ENCODE results near the gene LRRFIP1.

LRRFIP1 gene

DNA sequence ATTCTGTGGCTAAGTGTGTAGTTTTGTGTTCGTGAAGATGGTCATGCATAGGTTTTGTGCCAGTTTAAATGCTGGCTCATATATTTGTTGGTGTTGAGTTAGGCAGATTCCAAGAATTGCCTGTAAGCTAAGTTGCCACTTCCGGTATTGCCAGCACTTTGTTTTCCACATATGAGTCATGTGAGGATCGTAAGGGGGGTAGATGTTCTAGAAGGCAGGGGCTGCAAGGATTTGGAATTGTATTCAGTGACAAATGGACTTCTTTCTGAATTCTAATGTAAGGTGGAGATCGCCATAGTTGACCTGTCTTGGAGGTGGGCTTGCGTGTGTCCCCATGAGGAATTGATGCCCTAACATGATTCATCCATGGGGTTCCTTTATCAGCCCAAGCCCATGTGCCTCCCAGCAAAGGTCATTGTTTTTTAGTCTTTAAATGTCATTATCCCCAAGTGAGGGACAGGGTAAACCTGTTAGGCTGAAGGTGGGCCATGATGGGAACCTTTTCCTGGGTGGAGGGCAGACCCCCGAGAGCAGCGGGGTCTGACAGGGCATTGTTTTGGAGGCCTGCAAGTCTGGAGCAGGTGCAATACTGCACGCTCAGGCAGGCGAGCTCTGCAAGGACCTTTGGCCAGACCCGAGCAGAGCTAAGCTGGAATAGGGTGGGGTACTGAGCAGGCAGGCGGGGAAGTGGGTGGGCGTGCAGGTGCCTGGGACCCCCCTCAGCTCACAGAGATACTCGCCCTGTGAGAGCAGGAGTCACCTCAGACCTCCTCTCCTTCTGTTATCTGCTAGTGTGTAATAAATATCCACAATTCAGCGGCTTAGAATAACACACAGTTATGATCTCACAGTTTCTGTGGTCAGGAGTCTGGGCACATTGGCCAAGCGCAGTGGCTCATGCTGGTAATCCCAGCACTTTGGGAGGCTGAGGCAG lies 77.4 kb downstream of the LRRFIP1 start:
- in situ Hi-C loops (cut with MboI; ENCODE audit: low sequenced_read_pairs, unreplicated experiment), result no loop called here
- TF ChIP-seq, protein P1, sequence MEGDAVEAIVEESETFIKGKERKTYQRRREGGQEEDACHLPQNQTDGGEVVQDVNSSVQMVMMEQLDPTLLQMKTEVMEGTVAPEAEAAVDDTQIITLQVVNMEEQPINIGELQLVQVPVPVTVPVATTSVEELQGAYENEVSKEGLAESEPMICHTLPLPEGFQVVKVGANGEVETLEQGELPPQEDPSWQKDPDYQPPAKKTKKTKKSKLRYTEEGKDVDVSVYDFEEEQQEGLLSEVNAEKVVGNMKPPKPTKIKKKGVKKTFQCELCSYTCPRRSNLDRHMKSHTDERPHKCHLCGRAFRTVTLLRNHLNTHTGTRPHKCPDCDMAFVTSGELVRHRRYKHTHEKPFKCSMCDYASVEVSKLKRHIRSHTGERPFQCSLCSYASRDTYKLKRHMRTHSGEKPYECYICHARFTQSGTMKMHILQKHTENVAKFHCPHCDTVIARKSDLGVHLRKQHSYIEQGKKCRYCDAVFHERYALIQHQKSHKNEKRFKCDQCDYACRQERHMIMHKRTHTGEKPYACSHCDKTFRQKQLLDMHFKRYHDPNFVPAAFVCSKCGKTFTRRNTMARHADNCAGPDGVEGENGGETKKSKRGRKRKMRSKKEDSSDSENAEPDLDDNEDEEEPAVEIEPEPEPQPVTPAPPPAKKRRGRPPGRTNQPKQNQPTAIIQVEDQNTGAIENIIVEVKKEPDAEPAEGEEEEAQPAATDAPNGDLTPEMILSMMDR (IDR thresholded peaks at IDR 0.05; ENCODE audit: borderline replicate concordance, control extremely low read depth, extremely low read depth, insufficient read depth, missing control alignments), result no peak
- no peak for DNase-seq (ENCODE audit: low spot score)

DNA sequence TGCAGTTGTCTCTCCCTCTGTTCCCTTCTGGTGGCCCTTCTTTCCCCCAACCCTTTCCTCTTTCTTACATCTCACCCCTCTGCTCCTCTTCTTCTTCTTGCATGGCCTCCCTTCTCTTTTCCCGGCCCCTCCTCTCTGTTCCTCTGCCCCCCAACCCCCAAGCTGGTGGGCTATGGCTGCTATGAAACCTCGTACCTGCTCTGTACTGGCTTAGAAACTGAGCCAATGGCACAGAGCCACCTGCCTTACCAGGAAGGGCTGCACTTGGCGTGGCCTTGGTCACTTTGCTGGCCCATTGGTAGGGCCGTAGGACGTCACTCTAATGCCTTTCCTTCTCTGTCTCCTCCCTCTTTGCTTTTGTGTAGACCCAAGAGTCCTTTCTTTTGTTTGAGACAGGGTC lies 78.9 kb downstream of the LRRFIP1 start:
- DNase-seq (ENCODE audit: low spot score), result no peak
- TF ChIP-seq, protein P1 (IDR thresholded peaks at IDR 0.05; ENCODE audit: borderline replicate concordance, control extremely low read depth, extremely low read depth, insufficient read depth, missing control alignments), result no peak
- in situ Hi-C loops (cut with MboI; ENCODE audit: low sequenced_read_pairs, unreplicated experiment), result no loop called here

DNA sequence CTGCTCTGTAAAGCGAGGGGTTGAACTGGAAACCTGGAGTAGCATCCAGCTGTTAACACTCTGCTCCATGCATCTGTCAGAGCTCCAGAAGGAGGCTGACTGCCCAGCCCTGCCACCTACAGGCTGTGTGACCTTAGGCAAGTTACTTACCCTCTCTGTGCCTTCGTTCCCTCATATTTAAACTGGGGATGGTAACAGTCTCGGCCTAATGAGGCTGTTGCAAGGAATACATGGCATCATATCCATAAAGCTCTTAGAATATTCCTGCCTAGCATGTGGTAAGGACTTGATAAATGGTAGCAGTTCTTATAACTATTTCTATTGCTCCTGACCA lies 80.6 kb downstream of the LRRFIP1 start:
- in situ Hi-C loops (cut with MboI; ENCODE audit: low sequenced_read_pairs, unreplicated experiment), result no loop called here
- TF ChIP-seq, protein P1 (IDR thresholded peaks at IDR 0.05; ENCODE audit: borderline replicate concordance, control extremely low read depth, extremely low read depth, insufficient read depth, missing control alignments), result no peak
- no peak for DNase-seq (ENCODE audit: low spot score)

DNA sequence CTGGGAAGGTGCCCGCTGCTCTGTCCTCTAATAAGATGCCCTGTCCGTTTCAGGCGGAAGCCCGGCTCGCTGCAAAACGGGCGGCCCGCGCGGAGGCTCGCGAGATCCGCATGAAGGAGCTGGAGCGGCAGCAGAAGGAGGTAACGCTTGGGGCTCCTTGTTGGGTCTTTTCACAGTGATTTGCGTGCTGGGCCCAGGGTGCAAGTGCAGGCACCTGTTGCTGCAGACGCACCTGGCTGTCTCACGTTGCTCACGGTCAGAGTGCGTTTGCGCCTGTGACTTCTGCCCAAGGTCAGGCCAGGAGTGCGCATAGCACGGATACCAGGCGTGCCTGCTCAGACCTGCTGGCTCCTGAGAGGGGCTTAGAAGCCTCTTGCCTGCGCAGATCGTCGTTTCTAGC lies 81.1 kb downstream of the LRRFIP1 start:
- in situ Hi-C loops (cut with MboI; ENCODE audit: low sequenced_read_pairs, unreplicated experiment), result no loop called here
- no peak for DNase-seq (ENCODE audit: low spot score)
- TF ChIP-seq, protein P1 (IDR thresholded peaks at IDR 0.05; ENCODE audit: borderline replicate concordance, control extremely low read depth, extremely low read depth, insufficient read depth, missing control alignments), result no peak

DNA sequence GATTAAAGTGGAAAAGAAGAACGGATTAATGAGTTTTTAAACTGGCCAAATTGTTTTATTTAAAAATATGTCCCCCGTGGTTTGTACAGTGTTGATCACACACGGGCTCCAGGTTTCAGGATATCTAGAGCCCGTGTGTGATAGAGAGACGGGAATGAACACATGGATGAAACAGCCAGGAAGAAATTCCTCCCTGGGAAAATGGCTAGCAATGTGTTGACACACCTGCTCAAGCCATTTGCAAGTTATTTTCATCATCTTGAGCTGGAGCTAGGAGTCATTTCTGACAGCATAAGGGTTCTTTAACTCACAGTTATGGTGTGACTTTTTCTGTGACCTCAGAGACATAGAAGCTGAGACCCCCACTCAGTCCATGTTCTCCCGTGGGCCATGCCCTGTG lies 81.6 kb downstream of the LRRFIP1 start:
- TF ChIP-seq, protein P1 (IDR thresholded peaks at IDR 0.05; ENCODE audit: borderline replicate concordance, control extremely low read depth, extremely low read depth, insufficient read depth, missing control alignments), result no peak
- DNase-seq (ENCODE audit: low spot score), result no peak
- in situ Hi-C loops (cut with MboI; ENCODE audit: low sequenced_read_pairs, unreplicated experiment), result no loop called here

DNA sequence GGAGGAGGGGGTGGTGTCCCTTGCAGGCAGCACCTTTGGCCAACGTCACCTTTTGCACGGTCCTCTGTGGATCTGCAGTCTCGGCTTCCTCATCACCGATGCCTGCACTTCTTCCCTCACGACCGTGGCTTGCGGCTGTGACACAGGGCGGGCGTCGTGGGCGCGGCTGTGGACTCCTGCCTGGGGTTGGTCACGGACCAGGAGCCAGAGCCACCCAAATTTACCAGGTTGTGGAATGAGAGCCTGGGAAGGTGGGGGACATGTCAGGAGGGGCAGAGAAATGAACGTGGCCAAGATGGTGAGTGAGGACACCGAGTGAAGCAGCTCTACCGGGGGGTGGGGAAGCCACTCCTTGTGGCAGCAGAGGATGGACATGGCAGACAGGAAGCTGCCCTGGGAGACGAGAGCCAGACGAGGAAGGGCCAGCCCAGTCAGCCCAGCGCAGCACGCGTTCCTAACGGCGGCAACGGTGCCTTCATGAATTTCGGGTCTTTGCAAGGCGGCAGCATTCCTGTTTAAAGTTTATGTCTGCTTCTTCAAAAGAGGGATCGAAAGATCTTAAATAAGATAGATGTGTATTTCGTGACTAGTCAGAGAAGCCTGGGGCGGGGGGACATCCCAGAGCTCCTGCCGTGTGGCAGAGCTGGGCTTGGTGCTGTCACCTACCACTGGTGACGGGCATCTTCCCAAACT lies 84.2 kb downstream of the LRRFIP1 start:
- in situ Hi-C loops (cut with MboI; ENCODE audit: low sequenced_read_pairs, unreplicated experiment), result no loop called here
- TF ChIP-seq, protein P1 (IDR thresholded peaks at IDR 0.05; ENCODE audit: borderline replicate concordance, control extremely low read depth, extremely low read depth, insufficient read depth, missing control alignments), result no peak
- DNase-seq (ENCODE audit: low spot score), result no peak
